8988T (cell line): ENCODE data around the gene SNAP91.
"Not testable (repeated sequence)": the region's sequence is repeated elsewhere in the genome, so short reads cannot be mapped to it uniquely, and the experiment has no call there.

ENCODE experiments used
- DNase-seq: peaks from one replicate; pipeline ENCODE4 v3.0.0; 2011

Gene SNAP91

GRCh38 chr6:83629908-83630307 lies 79.0 kb downstream of the SNAP91 start:
- DNase-seq = not testable (repeated sequence)

- no peak for DNase-seq
These were observed 93.6 kb downstream of the SNAP91 start for GRCh38 chr6:83615025-83615999.

- no peak for DNase-seq
These were observed 95.5 kb downstream of the SNAP91 start for GRCh38 chr6:83613378-83613777.

- DNase-seq = no peak
These were observed 99.7 kb downstream of the SNAP91 start for GRCh38 chr6:83609248-83609647.

- no peak for DNase-seq
These were observed 103.4 kb downstream of the SNAP91 start for GRCh38 chr6:83605517-83605916.

GRCh38 chr6:83603551-83603950 lies 105.3 kb downstream of the SNAP91 start:
- no peak for DNase-seq

GRCh38 chr6:83601119-83601518 lies 107.8 kb downstream of the SNAP91 start:
- no peak for DNase-seq

- no peak for DNase-seq
These were observed 108.4 kb downstream of the SNAP91 start for GRCh38 chr6:83600459-83600858.

- no peak for DNase-seq
These were observed 111.4 kb downstream of the SNAP91 start for GRCh38 chr6:83597511-83597910.

- DNase-seq = no peak
These were observed 111.8 kb downstream of the SNAP91 start for GRCh38 chr6:83597051-83597450.

GRCh38 chr6:83594941-83595340 lies 114.0 kb downstream of the SNAP91 start:
- DNase-seq = no peak

- no peak for DNase-seq
These were observed 115.5 kb downstream of the SNAP91 start for GRCh38 chr6:83593395-83593785.

GRCh38 chr6:83592770-83593394 lies 116.0 kb downstream of the SNAP91 start:
- no peak for DNase-seq

GRCh38 chr6:83590416-83590815 lies 118.5 kb downstream of the SNAP91 start:
- DNase-seq = no peak

- no peak for DNase-seq
These were observed 119.8 kb downstream of the SNAP91 start for GRCh38 chr6:83589076-83589475.

GRCh38 chr6:83578057-83578456 lies 130.8 kb downstream of the SNAP91 start:
- DNase-seq = no peak

- no peak for DNase-seq
These were observed 134.1 kb downstream of the SNAP91 start for GRCh38 chr6:83574783-83575182.

GRCh38 chr6:83571663-83572185 lies 137.2 kb downstream of the SNAP91 start:
- not testable (repeated sequence) for DNase-seq

GRCh38 chr6:83558975-83559374 lies 149.9 kb downstream of the SNAP91 start:
- DNase-seq = no peak

- DNase-seq = no peak
These were observed 152.0 kb downstream of the SNAP91 start for GRCh38 chr6:83556871-83557270.

- DNase-seq = not testable (repeated sequence)
These were observed 157.2 kb downstream of the SNAP91 start for GRCh38 chr6:83551748-83552147.

- DNase-seq = not testable (repeated sequence)
These were observed 158.4 kb downstream of the SNAP91 start for GRCh38 chr6:83550482-83550881.

GRCh38 chr6:83546636-83547035 lies 162.3 kb downstream of the SNAP91 start:
- no peak for DNase-seq

- DNase-seq = no peak
These were observed 169.2 kb downstream of the SNAP91 start for GRCh38 chr6:83539678-83540077.
